GM19328 (cell line): ENCODE data around the gene COMMD3.
"Not testable (repeated sequence)": the region's sequence is repeated elsewhere in the genome, so short reads cannot be mapped to it uniquely, and the experiment has no call there.

ENCODE experiments used
- ATAC-seq: cut with Tn5 transposase; IDR thresholded peaks from one replicate; pipeline ENCODE4 v1.9.1; 2021; ENCODE audit warnings: mild to moderate bottlenecking, moderate library complexity; ENCODE audit not compliant: unreplicated experiment

The COMMD3 gene

GRCh38 chr10:22338185-22338900, 22.2 kb downstream of the COMMD3 start:
- no peak for ATAC-seq

GRCh38 chr10:22338931-22339330, 22.7 kb downstream of the COMMD3 start:
- ATAC-seq = no peak

DNA sequence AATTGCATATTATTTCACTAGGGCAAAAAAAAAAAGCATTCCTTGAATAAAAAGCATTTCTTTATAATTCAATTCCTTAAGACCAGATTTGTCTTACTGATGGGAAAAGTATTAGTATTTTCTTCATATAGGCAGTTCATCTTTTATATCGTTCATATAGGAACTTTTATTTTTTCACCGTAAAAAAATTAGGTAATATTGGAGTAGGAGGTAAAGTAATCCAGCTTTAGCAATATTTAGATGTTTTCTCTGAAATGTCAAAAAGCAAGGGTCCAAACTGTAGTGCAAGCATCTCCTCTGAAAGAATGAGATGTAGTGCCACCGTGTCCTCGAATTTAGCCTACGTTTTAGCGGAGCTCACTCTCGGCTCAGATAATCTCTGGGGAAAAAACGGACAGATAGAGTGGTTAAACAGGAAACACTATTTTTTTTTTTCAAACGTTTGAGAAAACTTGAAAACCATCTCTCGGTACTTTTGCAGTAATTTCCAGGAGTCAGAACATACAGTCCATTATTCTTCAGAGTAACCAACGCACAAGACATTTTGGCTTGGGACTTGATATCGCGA, 23.7 kb downstream of the COMMD3 start:
- no peak for ATAC-seq

- ATAC-seq = peak; percentile 41
Measured at GRCh38 chr10:22340329-22341189, 24.4 kb downstream of the COMMD3 start.

GRCh38 chr10:22341190-22341925, 25.2 kb downstream of the COMMD3 start:
- ATAC-seq = peak; percentile 4

DNA sequence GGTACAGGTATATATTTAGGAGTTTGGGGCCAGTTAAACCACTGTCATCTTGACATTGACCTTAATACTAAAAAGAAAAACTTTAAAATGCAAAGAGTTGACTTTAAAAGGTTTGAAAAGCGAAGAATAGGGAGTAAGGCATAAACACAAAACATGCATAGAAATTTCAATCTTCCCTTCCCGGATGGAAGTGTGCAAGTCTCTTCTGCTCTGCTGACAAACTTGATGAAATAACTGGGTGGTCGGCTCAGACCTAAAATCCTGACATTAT, 25.7 kb downstream of the COMMD3 start:
- no peak for ATAC-seq

- no peak for ATAC-seq
Measured at GRCh38 chr10:22342421-22342820, 26.2 kb downstream of the COMMD3 start.

DNA sequence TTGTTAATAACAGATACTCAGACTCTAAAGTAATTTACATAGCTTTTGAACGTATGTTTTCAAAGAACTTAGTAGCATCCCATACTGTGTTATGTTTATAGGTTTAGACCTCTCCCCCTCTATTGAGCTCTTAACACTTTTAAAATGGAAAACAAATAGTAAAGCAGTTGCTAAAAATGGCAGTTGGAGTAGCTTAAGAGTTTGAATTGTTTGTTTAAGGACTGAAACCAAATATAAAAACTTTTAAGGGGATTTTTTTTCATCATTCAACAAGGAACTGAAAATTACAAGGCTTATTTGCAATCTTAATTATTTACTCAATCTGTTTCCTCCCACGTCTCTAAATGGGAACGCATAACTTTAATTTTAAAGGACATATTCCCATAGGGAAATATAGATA, 27.5 kb downstream of the COMMD3 start:
- ATAC-seq = no peak

DNA sequence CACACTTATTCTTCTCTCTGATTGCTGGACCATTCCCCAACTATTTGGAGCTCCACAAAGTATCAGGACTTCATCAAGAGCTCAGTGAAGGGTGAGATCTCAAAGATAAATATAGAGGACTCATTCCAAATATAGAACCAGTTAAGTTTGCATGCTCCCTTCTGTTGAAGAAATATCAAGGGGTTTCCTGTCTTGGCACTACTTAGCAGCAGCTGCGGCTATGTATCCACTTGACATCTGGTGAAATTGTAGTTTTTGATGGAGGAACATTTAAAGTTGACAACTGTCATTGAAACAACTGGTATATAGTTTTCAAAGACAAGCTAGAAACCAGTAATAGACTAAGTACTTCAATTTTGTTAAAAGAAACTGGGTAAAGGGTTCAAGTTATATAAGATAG, 28.1 kb downstream of the COMMD3 start:
- ATAC-seq = no peak

GRCh38 chr10:22344781-22345300, 28.7 kb downstream of the COMMD3 start:
- no peak for ATAC-seq

GRCh38 chr10:22345301-22346095, 29.3 kb downstream of the COMMD3 start, which contains the start of gene SPAG6:
TSS of gene SPAG6 (plus strand) at chr10:22345496. CDS start at chr10:22345612, 116 bp downstream.
- no peak for ATAC-seq

GRCh38 chr10:22346096-22346661, 30.0 kb downstream of the COMMD3 start:
- no peak for ATAC-seq

DNA sequence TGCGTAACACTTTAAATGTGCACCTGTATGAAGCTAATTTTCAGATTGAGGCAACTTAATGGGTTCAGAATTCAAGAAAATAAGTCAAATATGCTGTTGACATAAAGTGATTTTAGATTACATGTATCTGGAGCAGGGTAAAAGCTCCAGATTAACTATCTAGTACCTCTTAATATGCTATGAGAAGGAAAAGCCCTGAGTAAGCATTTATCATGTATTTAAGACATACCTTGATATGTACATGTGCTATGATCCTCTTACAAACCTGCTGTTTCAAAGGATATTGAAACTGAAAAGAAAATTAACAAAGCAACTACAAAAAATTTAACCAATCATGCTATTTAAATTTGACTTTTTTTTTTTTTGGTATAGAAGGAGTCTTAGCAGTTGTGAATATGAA, 33.6 kb downstream of the COMMD3 start:
- ATAC-seq = no peak

GRCh38 chr10:22351131-22351703, 35.0 kb downstream of the COMMD3 start:
- no peak for ATAC-seq

GRCh38 chr10:22356324-22356873, 40.2 kb downstream of the COMMD3 start:
- no peak for ATAC-seq

GRCh38 chr10:22357770-22358169, 41.6 kb downstream of the COMMD3 start:
- ATAC-seq = not testable (repeated sequence)

DNA sequence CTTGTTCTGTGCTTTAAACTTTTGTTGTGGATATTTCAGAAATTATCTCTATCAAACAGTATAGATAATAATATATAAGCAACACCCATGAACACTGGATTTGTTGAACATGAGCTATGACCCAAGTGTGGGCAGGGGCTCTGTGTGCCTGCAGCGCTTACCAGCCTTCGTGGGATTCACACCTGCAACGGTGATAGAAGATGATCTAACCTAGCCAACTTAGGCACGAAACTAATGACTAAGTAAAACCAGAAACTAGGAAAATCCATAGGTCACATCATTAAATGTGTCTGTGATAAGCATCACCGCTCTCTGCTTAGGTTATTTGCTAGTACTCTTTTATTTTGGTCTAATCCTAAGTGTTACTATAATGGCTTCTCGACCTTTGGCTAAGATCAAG, 47.1 kb downstream of the COMMD3 start:
- ATAC-seq = no peak

- no peak for ATAC-seq
Measured at GRCh38 chr10:22364407-22365140, 48.4 kb downstream of the COMMD3 start.

DNA sequence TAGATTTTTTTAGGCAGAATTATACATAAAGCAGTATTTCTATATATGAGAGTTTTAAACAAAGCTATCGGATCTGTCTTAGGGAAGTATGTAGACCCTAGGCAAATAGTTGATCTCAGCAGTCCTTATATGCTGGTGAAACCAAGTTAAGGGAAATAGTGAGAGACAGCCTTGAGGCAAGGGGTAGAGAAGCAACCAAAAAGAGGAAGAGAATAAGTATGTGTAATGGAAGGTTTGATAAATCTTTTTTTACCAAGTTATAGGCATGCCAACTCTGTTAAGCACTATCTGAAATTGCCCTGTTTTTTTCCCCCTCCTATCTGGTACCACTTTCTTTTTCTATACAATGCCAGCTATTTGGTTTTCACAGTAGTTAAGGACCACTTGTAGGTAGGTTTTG, 49.0 kb downstream of the COMMD3 start:
- peak; percentile 52 for ATAC-seq
